PC-9 (cell line): ENCODE data around the gene SF1. TPM values are rescaled to one million over a fixed set of nuclear protein-coding genes. Genes with fewer than 3 reads are reported as not detected.

ENCODE experiments used
- BruUV-seq: library from RNA; stranded (reverse); fragments of 400-500 nt; replicated peaks from 2 replicates; lab custom pipeline; 2021; lab: Mats Ljungman, UMichigan
- CTCF ChIA-PET: fragments of 300-600 bp; sonication (Branson Sonifier 250); formaldehyde crosslinking; loops from one replicate; lab custom pipeline; 2022; ENCODE audit warnings: antibody characterized with exemption; lab: Charles Lee
- POLR2A ChIA-PET: fragments of 300-600 bp; sonication (Branson Sonifier 250); formaldehyde crosslinking; loops from one replicate; lab custom pipeline; 2022; ENCODE audit warnings: antibody characterized with exemption; ENCODE audit not compliant: unreplicated experiment; lab: Charles Lee
- DNase-seq, 2 experiments: peaks; one replicate each; pipeline versions ENCODE4 v3.0.0 to v3.0.0-alpha.2; 2015 to 2022; ENCODE audit warnings: mixed read lengths in 1 of 2
- H2AFZ ChIP-seq: fragments of 200-600 bp; sonication (generic); 2 replicates; pipeline ENCODE4 v1.8.1; 2017; ENCODE audit warnings: antibody characterized with exemption
- H3F3A ChIP-seq: fragments of 200-600 bp; sonication (generic); 2 replicates; pipeline ENCODE4 v1.8.1; 2017; ENCODE audit warnings: antibody characterized with exemption, mild to moderate bottlenecking, low read depth; ENCODE audit not compliant: insufficient read depth
- H3K27ac ChIP-seq: fragments of 200-600 bp; sonication (generic); 2 replicates; pipeline ENCODE4 v1.6.1; 2016; ENCODE audit warnings: mixed run types
- H3K27me3 ChIP-seq: fragments of 200-600 bp; sonication (generic); 2 replicates; pipeline ENCODE4 v1.6.1; 2016; ENCODE audit warnings: low read depth, mixed run types; ENCODE audit not compliant: insufficient read depth
- H3K36me3 ChIP-seq: fragments of 200-600 bp; sonication (generic); 2 replicates; pipeline ENCODE4 v1.6.1; 2016; ENCODE audit warnings: low read depth, mixed run types
- H3K4me1 ChIP-seq: fragments of 200-600 bp; sonication (generic); replicated peaks from 2 replicates; pipeline ENCODE4 v1.6.1; 2016; ENCODE audit warnings: mixed run types; ENCODE audit not compliant: insufficient read depth
- H3K4me2 ChIP-seq: fragments of 200-600 bp; sonication (generic); 2 replicates; pipeline ENCODE4 v1.6.1; 2017; ENCODE audit warnings: mixed run types
- H3K4me3 ChIP-seq: fragments of 200-600 bp; sonication (generic); 2 replicates; pipeline ENCODE4 v1.6.1; 2016; ENCODE audit warnings: mixed run types
- H3K79me2 ChIP-seq: fragments of 200-600 bp; sonication (generic); 2 replicates; pipeline ENCODE4 v1.6.1; 2017; ENCODE audit warnings: low read depth, mixed run types
- H3K9me2 ChIP-seq: fragments of 200-600 bp; sonication (generic); 2 replicates; pipeline ENCODE4 v1.8.1; 2017; ENCODE audit warnings: mild to moderate bottlenecking; ENCODE audit not compliant: insufficient read depth
- H3K9me3 ChIP-seq: fragments of 200-600 bp; sonication (generic); 2 replicates; pipeline ENCODE4 v1.8.1; 2016; ENCODE audit warnings: low read depth; ENCODE audit not compliant: insufficient read depth
- H4K20me1 ChIP-seq: fragments of 200-600 bp; sonication (generic); 2 replicates; pipeline ENCODE4 v1.8.1; 2017; ENCODE audit not compliant: insufficient read depth
- CTCF ChIP-seq: fragments of 200-600 bp; sonication (generic); conservative IDR thresholded peaks from 2 replicates; pipeline ENCODE4 v1.6.1; 2017; ENCODE audit warnings: mixed run types, antibody characterized with exemption, mild to moderate bottlenecking, moderate library complexity
- EZH2 ChIP-seq: fragments of 200-600 bp; sonication (generic); IDR thresholded peaks from 2 replicates; pipeline ENCODE4 v1.8.0; 2017; ENCODE audit warnings: antibody characterized with exemption, low read depth
- intact Hi-C: fragments of 100-400 bp; cut with micrococcal nuclease; formaldehyde crosslinking; loops from one replicate; pipeline ENCODE4 v1.10.0; 2022; ENCODE audit not compliant: unreplicated experiment
- total RNA-seq: library from RNA; stranded (reverse); gene quantifications from 2 replicates; pipeline ENCODE4 v1.2.3, GENCODE V29; 2021

The SF1 gene
- total RNA-seq, 1 experiment from 2014 or later = 336 TPM

GRCh38 chr11:64746486-64746885, 31.9 kb downstream of the SF1 start:
- peaks cover 34% of the 10 kb centered on the region for H3K27me3 ChIP-seq

GRCh38 chr11:64745521-64746328, 32.6 kb downstream of the SF1 start:
- Histone ChIP-seq H3K36me3 (no peaks in the 10 kb centered on the region), H3K4me1 (peaks cover 13% of the 10 kb centered on the region), H3K4me2 (no peak overlapping the region), H3K9me2 (no peaks in the 10 kb centered on the region), H2AFZ (no peak overlapping the region), H3K9me3 (no peaks in the 10 kb centered on the region), H3K79me2 (no peaks in the 10 kb centered on the region), H3K27ac (no peak overlapping the region), H4K20me1 (no peaks in the 10 kb centered on the region), H3F3A (peaks cover 12% of the 10 kb centered on the region; the same call in 1 of the 2 replicates), H3K27me3 (peaks cover 42% of the 10 kb centered on the region), H3K4me3 (no peak overlapping the region)
- DNase-seq = peak in 1 of 2 experiments; percentile 36
- intact Hi-C loops = no loop called here
- no TSS peak for BruUV-seq
- CTCF ChIA-PET = interaction anchor here (0.6 kb wide), 1 partner anchor 1843 kb away, joined by 4 read pairs; no protein-coding TSS in a partner anchor
- POLR2A ChIA-PET = interaction anchor here (0.7 kb wide), 1 partner anchor 106 kb away, joined by 3 read pairs; no protein-coding TSS in a partner anchor
- TF ChIP-seq EZH2 (no peak), CTCF (no peak)

More at GRCh38 chr11:64746486-64746885, 31.9 kb downstream of the SF1 start:
- H3K9me2 ChIP-seq = no peaks in the 10 kb centered on the region
- H3K27ac ChIP-seq = no peak overlapping the region
- no peaks in the 10 kb centered on the region for H4K20me1 ChIP-seq
- H3K9me3 ChIP-seq = no peaks in the 10 kb centered on the region
- TF ChIP-seq EZH2 = no peak
- TF ChIP-seq CTCF = no peak
- DNase-seq = no peak
- H3K4me1 ChIP-seq = peaks cover 13% of the 10 kb centered on the region
- ChIA-PET CTCF (no interaction called here), POLR2A (interaction anchor here (0.7 kb wide), 1 partner anchor 107 kb away, joined by 3 read pairs; no protein-coding TSS in a partner anchor)
- H3K4me2 ChIP-seq = no peak overlapping the region
- no peaks in the 10 kb centered on the region for H3K36me3 ChIP-seq
- no peak overlapping the region for H2AFZ ChIP-seq
- no peak overlapping the region for H3K4me3 ChIP-seq
- intact Hi-C loops = no loop called here
- no peaks in the 10 kb centered on the region for H3K79me2 ChIP-seq
- no TSS peak for BruUV-seq
- peaks cover 12% of the 10 kb centered on the region; the same call in 1 of the 2 replicates for H3F3A ChIP-seq

- ChIA-PET CTCF (interaction anchor here (0.5 to 0.6 kb wide), 3 partner anchors 64 to 1842 kb away, joined by 4 to 6 read pairs (median 4); no protein-coding TSS in a partner anchor), POLR2A (no interaction called here)
- no peaks in the 10 kb centered on the region for H3K9me3 ChIP-seq
- TF ChIP-seq EZH2 = 0 out of 2 replicates have a peak, but pooled peaks have one; percentile 62
- TF ChIP-seq CTCF = no peak
- H3K27me3 ChIP-seq = peaks cover 44% of the 10 kb centered on the region
- peaks cover 12% of the 10 kb centered on the region; the same call in 1 of the 2 replicates for H3F3A ChIP-seq
- intact Hi-C loops = no loop called here
- no TSS peak for BruUV-seq
- no peak overlapping the region for H3K27ac ChIP-seq
- no peaks in the 10 kb centered on the region for H3K9me2 ChIP-seq
- peaks cover 13% of the 10 kb centered on the region for H3K4me1 ChIP-seq
- H3K79me2 ChIP-seq = no peaks in the 10 kb centered on the region
- no peak for DNase-seq
- H2AFZ ChIP-seq = no peak overlapping the region
- no peak overlapping the region for H3K4me2 ChIP-seq
- H3K36me3 ChIP-seq = no peaks in the 10 kb centered on the region
- H4K20me1 ChIP-seq = no peaks in the 10 kb centered on the region
- H3K4me3 ChIP-seq = no peak overlapping the region
Measured at GRCh38 chr11:64745189-64745520, 33.2 kb downstream of the SF1 start.
